Central memory CD8-positive, alpha-beta T cell (primary cell): Measurements from ENCODE around the gene ZNF862.

ENCODE experiments used
- ATAC-seq: fragments of 150-1000 bp; cut with Tn5 transposase; replicated peaks from 2 replicates; pipeline ENCODE4 v1.10.0; 2022; ENCODE audit warnings: mild to moderate bottlenecking, moderate FRiP score, moderate number of reproducible peaks; ENCODE audit not compliant: poor library complexity, severe bottlenecking; ENCODE audit errors: extremely low read depth
- DNase-seq, 2 donors: peaks; one replicate each; pipeline ENCODE4 v3.0.0; 2021; ENCODE audit warnings: low spot score in 2 of 2
- H3K27ac Mint-ChIP-seq: one replicate; pipeline ENCODE4 v1.8.0; 2022; ENCODE audit warnings: low read depth, mild to moderate bottlenecking, moderate library complexity, mixed read lengths
- H3K27me3 Mint-ChIP-seq: one replicate; pipeline ENCODE4 v1.8.0; 2022; ENCODE audit warnings: mixed read lengths
- H3K36me3 Mint-ChIP-seq: one replicate; pipeline ENCODE4 v1.8.0; 2022; ENCODE audit warnings: mild to moderate bottlenecking, moderate library complexity, mixed read lengths; ENCODE audit not compliant: insufficient read depth
- H3K4me1 Mint-ChIP-seq: one replicate; pipeline ENCODE4 v1.8.0; 2022; ENCODE audit warnings: mixed read lengths
- H3K4me3 Mint-ChIP-seq: one replicate; pipeline ENCODE4 v1.8.0; 2022; ENCODE audit warnings: mild to moderate bottlenecking, moderate library complexity, mixed read lengths
- H3K9me3 Mint-ChIP-seq: one replicate; pipeline ENCODE4 v1.8.0; 2022; ENCODE audit warnings: mixed read lengths

The ZNF862 gene

DNA sequence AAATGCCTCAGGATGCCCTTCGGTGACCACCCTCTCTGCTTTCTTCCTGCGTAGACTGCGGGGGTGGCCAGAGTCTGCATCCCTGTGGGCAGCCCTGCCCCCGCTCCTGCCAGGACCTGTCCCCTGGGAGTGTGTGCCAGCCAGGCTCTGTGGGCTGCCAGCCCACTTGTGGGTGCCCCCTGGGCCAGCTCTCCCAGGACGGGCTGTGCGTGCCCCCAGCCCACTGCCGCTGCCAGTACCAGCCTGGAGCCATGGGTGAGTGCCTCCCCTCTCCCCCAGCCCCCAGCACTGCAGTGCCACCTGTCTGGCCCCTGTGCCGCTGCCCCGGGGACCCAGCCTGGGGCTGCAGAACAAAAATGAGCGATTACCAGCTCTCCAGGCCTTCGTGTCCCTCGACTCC, 23.1 kb upstream of the ZNF862 start:
- H3K36me3 Mint-ChIP-seq, result no peaks in the 10 kb centered on the region
- H3K27me3 Mint-ChIP-seq, result no peaks in the 10 kb centered on the region
- ATAC-seq, result no peak
- DNase-seq, result no peak
- H3K4me3 Mint-ChIP-seq, result no peak overlapping the region
- no peaks in the 10 kb centered on the region for H3K4me1 Mint-ChIP-seq
- no peaks in the 10 kb centered on the region for H3K9me3 Mint-ChIP-seq
- no peak overlapping the region for H3K27ac Mint-ChIP-seq

DNA sequence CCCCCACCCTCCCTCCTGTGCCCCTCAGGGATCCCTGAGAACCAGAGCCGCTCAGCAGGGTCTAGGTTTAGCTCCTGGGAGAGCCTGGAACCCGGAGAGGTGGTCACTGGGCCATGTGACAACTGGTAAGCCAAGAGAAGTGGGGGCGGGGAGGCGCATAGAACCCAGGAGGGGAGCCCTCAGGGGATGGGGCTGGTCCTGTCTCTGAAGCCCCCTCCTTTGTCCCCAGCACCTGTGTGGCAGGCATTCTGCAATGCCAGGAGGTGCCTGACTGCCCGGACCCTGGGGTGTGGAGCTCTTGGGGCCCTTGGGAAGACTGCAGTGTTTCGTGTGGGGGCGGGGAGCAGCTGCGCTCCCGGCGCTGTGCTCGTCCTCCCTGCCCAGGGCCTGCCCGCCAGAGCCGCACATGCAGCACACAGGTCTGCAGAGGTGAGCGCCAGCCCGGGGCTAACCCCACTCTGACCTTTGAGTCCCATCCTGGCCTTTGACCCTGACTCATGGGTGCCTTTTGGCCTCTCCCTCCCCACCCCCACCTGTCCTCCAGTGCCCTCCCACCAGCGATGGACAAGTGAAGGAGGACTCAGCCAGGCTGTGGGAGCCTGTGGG, 22.4 kb upstream of the ZNF862 start:
- no peak for ATAC-seq

DNA sequence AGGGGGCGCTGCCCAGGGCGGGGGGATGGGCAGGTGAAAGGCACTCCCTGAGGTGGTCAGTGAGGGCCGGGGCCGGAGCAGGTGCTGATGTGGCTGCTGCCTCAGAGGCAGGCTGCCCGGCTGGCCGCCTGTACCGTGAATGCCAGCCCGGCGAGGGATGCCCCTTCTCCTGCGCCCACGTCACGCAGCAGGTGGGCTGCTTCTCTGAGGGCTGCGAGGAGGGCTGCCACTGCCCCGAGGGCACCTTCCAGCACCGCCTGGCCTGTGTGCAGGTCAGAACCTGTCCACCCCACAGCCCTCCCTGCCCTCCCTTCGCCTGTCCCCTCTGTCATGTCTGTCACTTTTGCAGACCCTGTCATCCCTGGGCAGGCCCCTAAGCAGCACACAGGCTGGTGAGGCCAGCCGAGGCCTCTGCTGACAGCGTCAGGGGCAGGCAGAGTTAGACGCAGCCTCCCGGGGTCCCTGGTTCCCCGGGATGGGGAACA, 21.9 kb upstream of the ZNF862 start:
- H3K27me3 Mint-ChIP-seq, result no peaks in the 10 kb centered on the region
- ATAC-seq (no peak), DNase-seq (no peak)
- no peaks in the 10 kb centered on the region for H3K9me3 Mint-ChIP-seq
- no peak overlapping the region for H3K4me3 Mint-ChIP-seq
- no peak overlapping the region for H3K27ac Mint-ChIP-seq
- no peaks in the 10 kb centered on the region for H3K4me1 Mint-ChIP-seq
- H3K36me3 Mint-ChIP-seq, result no peaks in the 10 kb centered on the region

More for the DNA sequence above, 22.4 kb upstream of the ZNF862 start:
- Mint-ChIP-seq H3K36me3 (no peaks in the 10 kb centered on the region), H3K27ac (no peak overlapping the region), H3K27me3 (no peaks in the 10 kb centered on the region), H3K4me3 (no peak overlapping the region), H3K4me1 (no peaks in the 10 kb centered on the region), H3K9me3 (no peaks in the 10 kb centered on the region)
- no peak for DNase-seq

DNA sequence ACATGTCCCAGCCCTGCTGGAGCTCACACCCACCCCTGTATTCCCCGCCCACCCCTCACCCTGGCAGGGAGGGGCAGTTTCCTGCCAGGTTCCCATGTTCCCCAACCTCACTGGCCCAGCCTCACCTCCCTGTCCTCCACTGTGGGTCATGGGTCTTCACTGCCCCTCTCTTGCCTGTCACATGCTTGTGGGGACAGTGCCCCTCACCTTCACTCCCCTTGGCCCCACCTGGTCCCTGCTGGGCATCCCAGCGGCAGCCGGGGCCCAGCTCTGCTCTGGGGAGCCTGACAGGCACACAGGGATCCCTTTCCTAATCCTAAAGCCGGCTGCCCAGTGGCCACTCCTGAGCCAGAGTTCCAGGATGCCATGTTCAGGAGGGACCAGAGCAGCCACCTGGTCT, 21.4 kb upstream of the ZNF862 start:
- Mint-ChIP-seq H3K4me3 (no peak overlapping the region), H3K9me3 (no peaks in the 10 kb centered on the region)

DNA sequence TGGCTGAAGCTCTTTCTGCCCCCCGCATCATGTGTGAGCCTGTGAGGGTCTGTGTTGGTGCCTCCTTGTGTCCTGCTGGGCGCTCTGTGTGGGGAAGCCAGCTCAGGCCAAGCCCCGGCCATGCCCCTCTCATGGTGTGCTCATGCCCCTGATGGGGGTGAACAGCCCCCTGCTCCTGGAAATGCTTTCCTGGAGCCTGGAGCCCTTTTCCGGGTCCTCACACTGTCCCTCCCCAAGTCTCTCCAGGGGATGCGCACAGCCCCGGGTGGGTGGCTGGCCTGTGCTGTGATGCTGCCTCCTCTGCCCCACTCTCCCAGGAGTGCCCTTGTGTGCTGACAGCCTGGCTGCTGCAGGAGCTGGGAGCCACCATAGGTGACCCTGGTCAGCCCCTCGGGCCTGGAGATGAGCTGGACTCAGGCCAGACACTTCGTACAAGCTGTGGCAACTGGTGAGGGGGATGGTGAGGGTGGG, 20.8 kb upstream of the ZNF862 start:
- no peaks in the 10 kb centered on the region for H3K27me3 Mint-ChIP-seq
- ATAC-seq, result no peak
- H3K9me3 Mint-ChIP-seq, result no peaks in the 10 kb centered on the region
- DNase-seq, result no peak
- no peak overlapping the region for H3K27ac Mint-ChIP-seq
- H3K4me1 Mint-ChIP-seq, result no peaks in the 10 kb centered on the region
- no peak overlapping the region for H3K4me3 Mint-ChIP-seq
- H3K36me3 Mint-ChIP-seq, result peaks cover 2% of the 10 kb centered on the region

More for the DNA sequence above, 21.4 kb upstream of the ZNF862 start:
- H3K27ac Mint-ChIP-seq, result no peak overlapping the region
- ATAC-seq (no peak), DNase-seq (no peak)
- no peaks in the 10 kb centered on the region for H3K36me3 Mint-ChIP-seq
- H3K27me3 Mint-ChIP-seq, result no peaks in the 10 kb centered on the region
- H3K4me1 Mint-ChIP-seq, result no peaks in the 10 kb centered on the region

DNA sequence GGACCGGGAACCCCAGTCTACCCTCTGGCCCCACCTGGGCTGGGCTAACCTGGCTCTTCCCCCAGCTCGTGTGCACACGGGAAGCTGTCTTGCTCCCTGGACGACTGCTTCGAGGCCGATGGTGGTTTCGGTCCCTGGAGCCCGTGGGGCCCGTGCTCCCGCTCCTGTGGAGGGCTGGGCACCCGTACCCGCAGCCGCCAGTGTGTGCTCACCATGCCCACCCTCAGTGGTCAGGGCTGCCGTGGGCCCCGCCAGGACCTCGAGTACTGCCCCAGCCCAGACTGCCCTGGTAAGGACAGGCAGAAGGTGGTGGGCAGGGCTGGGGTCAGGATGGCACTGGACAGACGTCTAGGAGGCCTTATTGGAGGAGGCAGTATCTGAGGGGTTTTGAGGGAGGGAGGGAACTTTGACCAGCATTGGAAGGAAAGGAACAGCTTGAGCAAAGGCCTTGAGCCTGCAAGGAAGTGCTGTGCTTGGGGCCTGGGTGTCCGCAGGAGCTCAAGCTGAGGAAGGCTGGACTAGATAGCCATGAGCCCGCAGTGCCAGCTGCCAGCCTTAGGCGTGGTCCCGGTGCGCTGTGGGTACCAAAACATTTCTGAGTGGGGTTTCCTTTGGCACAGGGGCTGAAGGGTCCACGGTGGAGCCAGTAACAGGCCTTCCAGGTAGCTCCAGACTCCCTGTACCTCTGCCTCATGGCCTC, 20.2 kb upstream of the ZNF862 start:
- H3K27me3 Mint-ChIP-seq, result no peaks in the 10 kb centered on the region
- H3K4me3 Mint-ChIP-seq, result no peak overlapping the region
- no peaks in the 10 kb centered on the region for H3K4me1 Mint-ChIP-seq
- H3K36me3 Mint-ChIP-seq, result peaks cover 2% of the 10 kb centered on the region
- H3K27ac Mint-ChIP-seq, result no peak overlapping the region
- ATAC-seq (no peak), DNase-seq (no peak)
- no peaks in the 10 kb centered on the region for H3K9me3 Mint-ChIP-seq

DNA sequence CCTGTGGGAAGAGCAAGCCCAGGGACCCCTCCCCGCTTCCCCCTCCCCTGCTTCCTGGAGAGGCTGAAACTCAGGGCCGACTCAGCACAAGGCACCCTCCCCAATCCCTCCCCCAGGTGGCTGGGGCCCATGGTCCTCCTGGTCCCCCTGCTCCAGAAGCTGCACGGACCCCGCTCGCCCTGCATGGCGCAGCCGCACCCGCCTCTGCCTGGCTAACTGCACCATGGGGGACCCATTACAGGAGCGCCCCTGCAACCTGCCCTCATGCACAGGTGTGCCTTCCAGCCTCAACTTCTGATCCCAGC, 19.7 kb upstream of the ZNF862 start:
- DNase-seq, result no peak
- Mint-ChIP-seq H3K36me3 (peaks cover 2% of the 10 kb centered on the region), H3K27me3 (no peaks in the 10 kb centered on the region), H3K9me3 (no peaks in the 10 kb centered on the region), H3K4me3 (no peak overlapping the region), H3K4me1 (no peaks in the 10 kb centered on the region), H3K27ac (no peak overlapping the region)
- ATAC-seq, result no peak

DNA sequence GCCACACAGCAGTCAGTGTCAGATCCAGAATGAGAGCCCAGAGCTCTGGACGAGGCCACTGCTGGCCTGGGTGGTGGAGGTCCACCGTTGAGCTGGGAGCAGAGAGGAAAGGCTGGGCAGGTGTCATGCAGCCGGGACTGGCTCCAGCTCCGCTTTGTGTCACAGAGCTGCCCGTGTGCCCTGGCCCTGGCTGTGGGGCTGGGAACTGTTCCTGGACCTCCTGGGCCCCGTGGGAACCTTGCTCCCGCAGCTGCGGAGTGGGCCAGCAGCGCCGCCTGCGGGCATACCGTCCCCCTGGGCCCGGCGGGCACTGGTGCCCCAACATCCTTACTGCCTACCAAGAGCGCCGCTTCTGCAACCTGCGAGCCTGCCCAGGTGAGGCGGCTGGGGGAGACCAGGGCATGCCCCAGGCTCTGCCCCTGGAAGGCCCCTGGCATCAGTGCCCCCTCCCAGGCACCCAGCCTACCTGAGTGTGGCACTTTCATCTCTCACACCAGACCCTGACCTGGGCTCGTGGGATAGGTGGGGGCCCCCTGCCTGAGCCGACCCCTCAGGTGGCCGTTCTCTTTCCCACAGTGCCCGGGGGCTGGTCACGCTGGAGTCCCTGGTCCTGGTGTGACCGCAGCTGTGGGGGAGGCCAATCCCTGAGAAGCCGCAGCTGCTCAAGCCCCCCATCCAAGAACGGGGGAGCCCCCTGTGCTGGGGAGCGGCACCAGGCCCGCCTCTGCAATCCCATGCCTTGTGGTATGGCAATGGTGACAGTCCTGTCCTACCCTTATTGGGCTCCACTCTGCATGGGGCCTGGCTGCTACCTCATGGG, 18.8 kb upstream of the ZNF862 start:
- ATAC-seq (no peak), DNase-seq (no peak)
- Mint-ChIP-seq H3K27me3 (no peaks in the 10 kb centered on the region), H3K4me1 (no peaks in the 10 kb centered on the region), H3K27ac (no peak overlapping the region), H3K9me3 (no peaks in the 10 kb centered on the region), H3K4me3 (no peak overlapping the region), H3K36me3 (peaks cover 2% of the 10 kb centered on the region)

DNA sequence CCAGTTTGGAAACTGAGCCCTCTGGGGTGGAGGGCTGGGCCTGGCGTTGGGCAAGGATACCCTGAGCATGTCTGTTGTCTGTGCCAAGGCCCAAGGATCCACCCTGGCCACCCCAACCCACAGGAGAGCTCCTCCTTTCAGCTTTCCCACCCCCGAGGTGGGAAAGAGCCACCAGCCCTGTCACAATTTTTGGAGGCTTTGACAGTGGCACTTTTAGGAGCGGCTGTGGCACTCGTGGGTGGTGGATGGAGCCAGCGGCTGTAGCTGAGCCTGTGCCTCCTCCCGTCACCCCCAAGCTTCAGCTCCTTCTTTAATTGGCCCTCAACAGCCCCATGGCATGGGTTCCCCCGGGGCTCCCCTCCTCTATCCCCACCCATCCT, 18.2 kb upstream of the ZNF862 start:
- no peak overlapping the region for H3K27ac Mint-ChIP-seq
- H3K4me1 Mint-ChIP-seq, result no peaks in the 10 kb centered on the region
- no peaks in the 10 kb centered on the region for H3K27me3 Mint-ChIP-seq
- peaks cover 2% of the 10 kb centered on the region for H3K36me3 Mint-ChIP-seq
- DNase-seq (no peak), ATAC-seq (no peak)
- no peaks in the 10 kb centered on the region for H3K9me3 Mint-ChIP-seq
- no peak overlapping the region for H3K4me3 Mint-ChIP-seq

DNA sequence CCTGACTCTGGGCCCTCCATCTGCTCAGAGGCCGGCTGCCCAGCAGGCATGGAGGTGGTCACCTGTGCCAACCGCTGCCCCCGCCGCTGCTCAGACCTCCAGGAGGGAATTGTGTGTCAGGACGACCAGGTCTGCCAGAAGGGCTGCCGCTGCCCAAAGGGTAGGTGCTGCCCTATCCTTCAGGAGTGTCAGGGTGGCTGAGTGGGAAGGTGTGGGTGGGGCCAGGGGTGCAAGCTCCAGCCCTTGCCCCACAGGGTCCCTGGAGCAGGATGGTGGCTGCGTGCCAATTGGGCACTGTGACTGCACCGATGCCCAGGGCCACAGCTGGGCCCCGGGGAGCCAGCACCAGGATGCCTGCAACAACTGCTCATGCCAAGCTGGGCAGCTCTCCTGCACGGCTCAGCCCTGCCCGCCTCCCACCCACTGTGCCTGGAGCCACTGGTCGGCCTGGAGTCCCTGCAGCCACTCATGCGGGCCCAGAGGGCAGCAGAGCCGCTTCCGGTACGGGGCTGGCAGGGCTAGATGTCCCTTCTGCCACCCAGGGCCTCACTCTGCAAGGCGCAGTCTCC, 17.5 kb upstream of the ZNF862 start:
- H3K27me3 Mint-ChIP-seq, result no peaks in the 10 kb centered on the region
- no peak overlapping the region for H3K4me3 Mint-ChIP-seq
- H3K4me1 Mint-ChIP-seq, result no peaks in the 10 kb centered on the region
- no peak overlapping the region for H3K27ac Mint-ChIP-seq
- no peaks in the 10 kb centered on the region for H3K9me3 Mint-ChIP-seq
- ATAC-seq, result no peak
- DNase-seq, result no peak
- peaks cover 2% of the 10 kb centered on the region for H3K36me3 Mint-ChIP-seq

DNA sequence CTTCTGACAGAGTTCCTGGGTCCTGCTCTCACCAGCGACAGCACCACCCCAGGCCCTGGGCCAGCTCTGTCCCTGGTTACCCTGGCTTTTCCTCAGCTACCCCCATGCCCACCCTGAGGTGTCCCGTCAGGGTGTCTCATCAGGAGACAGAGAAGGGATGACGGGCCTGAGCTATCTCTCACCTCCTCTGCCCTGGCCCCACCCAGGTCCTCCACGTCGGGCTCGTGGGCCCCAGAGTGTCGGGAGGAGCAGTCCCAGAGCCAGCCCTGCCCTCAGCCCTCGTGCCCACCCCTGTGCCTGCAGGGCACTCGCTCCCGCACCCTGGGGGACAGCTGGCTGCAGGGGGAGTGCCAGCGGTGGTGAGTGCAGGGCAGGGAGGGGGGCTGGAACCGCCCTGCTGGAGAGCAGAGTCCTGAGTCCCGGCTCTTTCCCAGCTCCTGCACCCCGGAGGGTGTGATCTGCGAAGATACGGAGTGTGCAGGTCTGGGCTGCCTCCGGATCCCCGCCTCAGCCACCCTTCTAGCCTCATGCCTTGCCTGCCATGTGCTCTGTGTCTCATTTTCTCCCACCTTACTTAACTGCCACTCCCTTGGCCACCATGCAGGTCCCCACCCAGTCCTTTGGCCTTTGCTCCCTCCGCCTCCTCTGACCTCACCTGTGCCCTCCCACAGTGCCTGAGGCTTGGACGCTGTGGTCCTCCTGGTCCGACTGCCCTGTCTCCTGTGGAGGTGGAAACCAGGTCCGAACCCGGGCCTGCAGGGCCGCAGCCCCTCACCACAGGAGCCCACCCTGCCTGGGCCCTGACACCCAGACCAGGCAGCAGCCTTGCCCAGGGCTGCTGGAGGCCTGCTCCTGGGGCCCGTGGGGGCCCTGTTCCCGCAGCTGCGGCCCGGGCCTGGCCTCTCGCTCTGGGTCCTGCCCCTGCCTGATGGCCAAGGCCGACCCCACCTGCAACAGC, 16.7 kb upstream of the ZNF862 start:
- peaks cover 2% of the 10 kb centered on the region for H3K36me3 Mint-ChIP-seq
- no peak overlapping the region for H3K27ac Mint-ChIP-seq
- H3K4me1 Mint-ChIP-seq, result no peaks in the 10 kb centered on the region
- H3K27me3 Mint-ChIP-seq, result no peaks in the 10 kb centered on the region
- H3K4me3 Mint-ChIP-seq, result no peak overlapping the region
- DNase-seq (no peak), ATAC-seq (no peak)
- H3K9me3 Mint-ChIP-seq, result no peaks in the 10 kb centered on the region
